22Rv1 (cell line): ENCODE results near the gene ITGA2.
"Not testable (repeated sequence)": the region's sequence is repeated elsewhere in the genome, so short reads cannot be mapped to it uniquely, and the experiment has no call there.

Experiments used
- H3K27ac ChIP-seq: fragments of 450-650 bp; 2 replicates; pipeline ENCODE4 v1.5.1; 2017
- CTCF ChIP-seq: fragments of 450-650 bp; IDR thresholded peaks from 2 replicates; pipeline ENCODE4 v1.5.1; 2017; ENCODE audit warnings: mild to moderate bottlenecking
- ZFX ChIP-seq: fragments of 450-650 bp; IDR thresholded peaks from 2 replicates; pipeline ENCODE4 v1.6.1; 2017; ENCODE audit warnings: antibody characterized with exemption, borderline replicate concordance

ITGA2 gene

GRCh38 chr5:52950686-52951085 is 38.5 kb upstream of the ITGA2 start:
- H3K27ac ChIP-seq, result no peak overlapping the region
- TF ChIP-seq ZFX, result no peak
- TF ChIP-seq CTCF, result no peak

GRCh38 chr5:52952483-52952882 is 36.7 kb upstream of the ITGA2 start:
- no peak for TF ChIP-seq CTCF
- no peak for TF ChIP-seq ZFX
- no peak overlapping the region for H3K27ac ChIP-seq

- no peak overlapping the region for H3K27ac ChIP-seq
- no peak for TF ChIP-seq ZFX
- TF ChIP-seq CTCF, result no peak
Measured at GRCh38 chr5:52956014-52956413, 33.1 kb upstream of the ITGA2 start.

GRCh38 chr5:52956915-52957747 is 32.0 kb upstream of the ITGA2 start:
- H3K27ac ChIP-seq, result no peak overlapping the region
- TF ChIP-seq CTCF (no peak), ZFX (no peak)

GRCh38 chr5:52961274-52961681 is 27.9 kb upstream of the ITGA2 start:
- no peak overlapping the region for H3K27ac ChIP-seq
- no peak for TF ChIP-seq ZFX
- no peak for TF ChIP-seq CTCF

GRCh38 chr5:52963636-52964035 is 25.5 kb upstream of the ITGA2 start:
- H3K27ac ChIP-seq, result no peak overlapping the region
- no peak for TF ChIP-seq ZFX
- TF ChIP-seq CTCF, result no peak

GRCh38 chr5:52964138-52964537 is 25.0 kb upstream of the ITGA2 start:
- TF ChIP-seq ZFX, result no peak
- TF ChIP-seq CTCF, result peak; percentile 19
- H3K27ac ChIP-seq, result no peak overlapping the region

- H3K27ac ChIP-seq, result not testable (repeated sequence)
Measured at GRCh38 chr5:52976157-52976556, 13.0 kb upstream of the ITGA2 start.
